ENCODE measurements around the gene ZNF511. TPM values are rescaled to one million over a fixed set of nuclear protein-coding genes. Genes with fewer than 3 reads are reported as not detected.
A peak's percentile ranks its signal among the peaks of the same experiment; 100 is the strongest.

Gene ZNF511
- total RNA-seq, 1 donor from 2014 or later: 14.6 TPM

GRCh38 chr10:133274751-133275683, 33.7 kb upstream of the ZNF511 start:
- DNase-seq (ENCODE audit: low read depth): no peak

- no peak for DNase-seq (ENCODE audit: low read depth)
Observed at GRCh38 chr10:133275684-133276092, 33.0 kb upstream of the ZNF511 start.

GRCh38 chr10:133276100-133276434, 32.6 kb upstream of the ZNF511 start:
- no peak for DNase-seq (ENCODE audit: low read depth)

DNA sequence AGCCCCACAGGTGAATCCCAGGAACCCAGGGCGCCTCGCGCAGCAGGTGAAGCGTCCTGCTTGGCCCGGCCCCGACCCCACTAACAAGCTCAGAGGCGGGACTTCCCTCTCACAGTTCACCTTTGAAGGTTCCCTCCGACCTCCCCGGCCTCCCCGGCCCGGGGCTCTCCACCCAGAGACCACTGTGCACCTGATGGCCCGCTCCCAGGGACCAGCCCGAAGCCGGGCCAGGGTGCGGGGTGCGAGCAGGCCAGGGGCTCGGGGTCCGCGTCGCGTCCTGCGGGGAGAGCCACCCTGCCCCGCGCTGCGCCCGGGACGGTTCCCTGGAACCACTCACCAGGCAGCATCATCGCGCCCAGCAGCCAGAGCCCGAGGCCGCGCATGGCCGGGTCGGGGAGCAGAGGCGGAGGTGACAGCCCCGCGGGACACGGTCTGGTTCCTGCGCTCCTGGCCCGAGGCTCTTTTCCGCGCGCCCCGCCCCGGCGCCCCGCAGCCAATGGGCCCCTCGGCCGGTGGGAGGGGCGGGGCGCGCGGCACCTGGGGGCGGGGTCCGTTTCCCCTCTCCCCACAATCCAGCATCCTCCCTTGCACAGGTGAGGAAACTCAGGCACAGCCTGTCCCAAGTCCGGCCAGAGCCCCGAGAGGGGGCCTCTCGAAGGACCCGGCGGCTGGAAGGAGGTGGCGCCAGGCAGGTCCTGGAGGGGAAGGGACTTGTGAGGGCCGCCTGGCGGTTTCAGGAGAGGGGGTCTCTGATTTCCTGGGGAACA, 32.1 kb upstream of the ZNF511 start, which contains the start of gene ADAM8:
Gene ADAM8, minus strand, starts transcription at position 434 of the 767 bp plus-strand sequence. Its CDS starts 51 bp downstream, at position 383.
- no peak for DNase-seq (ENCODE audit: low read depth)

DNA sequence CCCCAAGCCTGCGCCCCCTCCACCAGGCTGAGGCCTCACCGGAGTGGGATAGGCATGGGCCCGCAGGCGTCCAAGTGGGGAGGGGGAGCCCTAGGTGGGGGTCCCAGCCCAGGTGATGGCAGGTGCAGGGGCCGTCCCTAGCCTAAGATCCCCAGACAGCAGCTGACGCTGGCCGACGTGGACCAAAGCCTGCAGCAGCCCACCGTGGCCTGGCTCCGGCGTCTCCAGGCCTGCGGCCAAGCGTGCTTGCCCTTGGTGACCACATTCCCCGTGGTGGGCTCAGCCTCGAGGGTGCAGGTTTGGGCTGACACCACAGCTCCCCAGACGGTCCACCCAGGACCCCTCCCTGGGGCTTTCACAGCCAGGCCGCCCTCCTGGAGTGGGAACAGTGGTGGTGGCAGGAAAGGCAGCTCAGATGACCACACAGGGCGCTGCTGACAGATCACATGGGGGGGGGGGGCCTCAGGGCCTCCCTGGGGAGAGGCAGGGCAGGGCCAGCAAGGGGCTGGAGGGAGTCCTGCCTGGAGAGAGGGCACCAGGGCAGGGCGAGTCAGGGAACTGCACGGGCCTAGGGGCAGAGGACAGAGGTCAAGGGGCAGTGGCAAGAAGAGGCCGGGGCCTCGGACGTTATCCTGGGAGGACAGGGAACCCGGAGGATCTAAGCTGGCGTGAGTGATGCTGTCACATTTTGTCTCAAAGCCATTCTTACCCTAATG, 31.3 kb upstream of the ZNF511 start:
- no peak for DNase-seq (ENCODE audit: low read depth)

GRCh38 chr10:133277993-133278576, 30.6 kb upstream of the ZNF511 start:
- DNase-seq (ENCODE audit: low read depth): peak; percentile 19

GRCh38 chr10:133278577-133279265, 30.0 kb upstream of the ZNF511 start:
- peak; percentile 81 for DNase-seq (ENCODE audit: low read depth)

GRCh38 chr10:133279326-133280226, 29.1 kb upstream of the ZNF511 start:
- DNase-seq (ENCODE audit: low read depth): no peak

DNA sequence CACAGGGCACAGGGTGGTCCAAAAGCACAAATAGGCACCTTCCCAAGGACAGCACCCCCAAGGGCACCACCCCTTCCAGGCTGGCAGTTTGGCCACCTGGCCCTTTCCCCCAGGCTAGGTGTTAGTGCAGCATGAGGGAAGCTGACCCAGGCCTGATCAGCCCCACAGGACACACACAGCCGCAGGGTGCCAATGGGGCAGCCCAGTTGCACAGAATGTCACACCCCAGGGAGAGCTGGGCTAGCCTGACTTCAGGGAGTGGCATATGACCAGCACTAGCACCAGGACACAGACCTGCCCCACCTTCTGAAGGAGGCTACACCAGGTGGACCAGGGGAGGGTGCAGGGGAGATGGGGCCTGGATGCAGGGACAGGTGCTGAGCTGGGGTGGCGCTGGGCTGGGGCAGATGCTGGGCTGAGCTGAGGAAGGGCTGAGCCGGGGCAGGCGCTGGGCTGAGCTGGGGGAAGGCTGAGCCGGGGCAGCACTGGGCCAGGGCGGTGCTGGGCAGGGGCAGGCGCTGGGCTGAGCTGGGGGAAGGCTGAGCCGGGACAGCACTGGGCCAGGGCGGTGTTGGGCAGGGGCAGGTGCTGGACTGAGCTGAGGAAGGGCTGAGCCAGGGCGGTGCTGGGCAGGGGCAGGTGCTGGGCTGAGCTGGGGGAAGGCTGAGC, 28.2 kb upstream of the ZNF511 start:
- no peak for DNase-seq (ENCODE audit: low read depth)

DNA sequence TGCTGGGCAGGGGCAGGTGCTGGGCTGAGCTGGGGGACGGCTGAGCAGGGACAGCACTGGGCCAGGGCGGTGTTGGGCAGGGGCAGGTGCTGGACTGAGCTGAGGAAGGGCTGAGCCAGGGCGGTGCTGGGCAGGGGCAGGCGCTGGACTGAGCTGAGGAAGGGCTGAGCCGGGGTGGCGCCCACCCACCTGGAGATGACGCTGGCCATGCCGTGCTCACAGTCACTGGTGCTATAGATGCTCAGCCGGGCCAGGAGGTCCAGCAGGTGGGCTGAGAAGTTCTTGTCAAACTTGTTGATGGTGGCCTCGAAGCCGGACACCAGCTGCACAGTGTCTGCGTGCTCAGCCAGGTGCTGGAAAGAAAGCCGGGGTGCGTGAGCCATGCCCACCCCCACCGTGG, 27.6 kb upstream of the ZNF511 start:
- DNase-seq (ENCODE audit: low read depth): no peak

DNA sequence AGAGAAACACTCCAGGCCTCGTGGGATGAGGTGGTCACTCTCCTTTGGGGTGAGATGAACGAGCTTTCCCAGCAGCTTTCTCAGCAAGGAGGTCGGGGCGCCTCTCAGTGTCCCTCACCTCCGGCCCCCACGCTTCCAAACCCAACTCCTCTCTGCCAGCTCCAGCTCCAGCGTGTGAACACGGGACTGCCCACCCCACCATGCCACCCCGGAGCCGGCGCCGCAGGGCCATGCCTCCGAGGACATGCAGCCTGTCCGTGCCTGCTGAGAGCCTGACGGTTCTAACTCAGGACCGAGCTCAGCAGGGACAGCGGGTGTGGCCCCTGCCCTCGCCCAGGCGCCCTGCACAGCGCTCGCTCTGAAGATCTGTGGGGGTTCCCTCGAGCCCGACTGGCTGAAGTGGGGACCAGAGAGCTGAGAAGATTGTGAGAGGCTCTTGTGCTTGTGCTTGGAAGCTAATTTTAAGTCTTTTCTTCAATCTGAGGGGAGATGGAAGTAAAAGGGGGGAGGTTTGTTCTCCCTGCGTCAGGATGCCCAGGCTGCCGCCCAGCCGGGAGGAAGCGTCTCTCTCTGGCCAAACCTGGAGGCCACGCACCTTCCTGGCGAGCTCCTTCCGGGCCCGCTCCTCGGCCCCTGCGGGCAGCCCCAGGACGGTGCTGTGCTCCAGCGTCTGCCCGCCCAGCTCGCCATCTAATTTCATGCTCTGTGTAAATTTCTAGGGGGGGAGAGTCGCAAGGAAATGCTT, 26.9 kb upstream of the ZNF511 start:
- no peak for DNase-seq (ENCODE audit: low read depth)

DNA sequence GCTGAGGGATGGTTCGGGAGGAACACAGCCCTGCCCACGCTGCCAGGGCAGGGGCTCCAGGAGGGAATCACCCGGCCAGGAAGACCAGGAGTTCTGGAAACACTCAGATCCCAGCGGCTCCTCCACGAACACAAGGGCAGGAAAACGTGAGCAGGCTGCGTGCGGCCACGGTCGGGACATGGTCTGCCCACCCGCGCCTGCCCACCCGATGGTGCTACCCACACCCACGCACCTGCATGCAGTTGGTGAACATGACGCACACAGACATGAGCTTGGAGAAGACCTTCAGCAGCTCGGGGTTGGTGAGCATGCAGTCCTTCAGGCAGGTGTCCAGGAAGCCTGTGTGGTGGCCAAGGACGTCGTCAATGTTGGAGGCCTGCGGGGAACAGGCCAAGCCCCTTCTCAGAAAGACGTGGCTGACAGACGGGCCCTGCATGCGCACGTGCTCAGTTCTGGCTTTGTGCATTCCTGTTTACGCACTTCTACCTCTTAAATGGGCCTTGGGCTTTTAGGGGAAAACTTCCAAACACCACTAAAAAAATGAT, 25.8 kb upstream of the ZNF511 start:
- no peak for DNase-seq (ENCODE audit: low read depth)

DNA sequence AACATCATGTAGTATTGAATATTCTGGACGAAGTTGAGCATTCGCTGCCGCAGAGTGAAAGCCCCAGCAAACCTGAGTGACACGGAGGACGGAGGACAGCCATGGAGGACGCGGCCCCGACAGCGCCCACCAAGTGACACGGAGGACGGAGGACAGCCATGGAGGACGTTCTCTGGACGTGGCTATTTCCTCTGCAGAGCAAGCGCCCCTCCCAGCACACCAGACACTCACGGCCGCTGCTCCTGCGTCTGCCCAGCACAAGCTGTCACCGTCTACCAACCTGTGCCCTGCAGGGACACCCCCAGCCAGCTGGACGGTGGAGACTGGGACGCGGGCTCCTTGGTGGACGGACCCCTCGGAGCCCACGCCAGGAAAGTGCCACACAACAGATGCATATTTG, 24.8 kb upstream of the ZNF511 start:
- no peak for DNase-seq (ENCODE audit: low read depth)

GRCh38 chr10:133285217-133285616, 23.5 kb upstream of the ZNF511 start:
- no peak for DNase-seq (ENCODE audit: low read depth)

- DNase-seq (ENCODE audit: low read depth): no peak
Observed at GRCh38 chr10:133286366-133286765, 22.3 kb upstream of the ZNF511 start.

- DNase-seq (ENCODE audit: low read depth): no peak
Observed at GRCh38 chr10:133287832-133288500, 20.7 kb upstream of the ZNF511 start.

DNA sequence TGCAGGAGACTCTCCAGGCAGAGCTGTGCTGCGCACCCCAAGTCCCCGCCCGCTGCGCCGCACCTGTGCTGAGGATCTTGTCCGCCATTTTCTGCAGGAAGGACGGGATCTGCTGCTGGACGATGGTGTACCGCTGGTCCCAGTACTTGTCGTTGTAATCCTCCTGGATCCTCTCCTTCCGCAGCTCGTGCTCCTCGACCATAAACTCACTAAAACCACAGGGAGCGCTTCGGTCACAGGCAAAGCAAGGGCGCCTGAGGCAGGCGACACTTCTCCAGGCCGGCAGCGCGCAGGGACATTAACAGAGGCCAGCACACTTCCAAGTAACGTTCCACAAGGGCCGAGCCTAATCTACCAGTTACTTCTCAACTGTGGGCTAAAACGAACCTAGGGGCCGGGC, 19.0 kb upstream of the ZNF511 start:
- no peak for DNase-seq (ENCODE audit: low read depth)
